ENCODE results near the gene C1orf115. TPM values are rescaled to one million over a fixed set of nuclear protein-coding genes. Genes with fewer than 3 reads are reported as not detected.

Gene C1orf115
- polyA plus RNA-seq, 1 donor (not counting 4 experiments of a cell fraction or from before 2014, with no cell fraction given), result 0.72 TPM

DNA sequence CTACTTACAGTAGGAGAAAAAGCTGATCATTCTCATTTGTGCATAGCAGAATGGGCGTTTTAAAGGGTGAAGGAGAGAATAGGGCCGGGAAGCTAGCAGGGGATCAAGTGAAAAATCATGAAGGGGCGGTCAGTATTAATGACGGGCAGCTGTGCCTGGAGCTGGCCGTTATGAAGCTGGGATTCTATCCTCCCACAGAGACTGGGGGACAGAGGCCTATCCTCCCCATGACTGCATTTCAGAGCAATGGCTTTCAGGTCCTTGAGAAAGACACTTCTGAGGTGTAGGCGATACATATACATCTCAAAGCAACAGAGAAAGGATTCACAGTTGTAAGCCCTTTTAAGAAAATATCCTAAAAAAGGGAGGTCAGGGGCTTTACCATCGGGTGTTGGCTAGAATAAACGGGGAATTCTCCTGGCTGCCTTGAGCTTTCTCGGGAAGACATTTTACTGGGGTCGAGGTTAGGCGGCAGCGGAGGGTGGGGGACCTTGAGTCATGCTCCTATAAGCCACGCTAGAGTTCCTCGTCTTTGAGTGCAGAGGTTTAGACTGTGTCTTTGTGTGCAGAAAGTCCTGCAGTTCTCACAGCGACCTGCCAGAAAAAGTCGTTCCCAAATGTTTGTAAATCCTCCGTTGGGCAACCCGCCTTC lies 57.4 kb downstream of the C1orf115 start:
- peak overlapping the region; percentile 91 for H2AFZ ChIP-seq (ENCODE audit: control insufficient read depth, low read length)
- peak overlapping the region; percentile 84 for H3K4me2 ChIP-seq (ENCODE audit: control insufficient read depth, extremely low read depth, insufficient read depth, low read depth, low read length)
- FAIRE-seq, result no peak
- dilution Hi-C loops (cut with MboI; ENCODE audit: extremely low pct_ligation_motif_present, low sequenced_read_pairs), result no loop called here
- peak; percentile 68 for TF ChIP-seq EZH2 (IDR thresholded peaks at IDR 0.05; ENCODE audit: low read length)
- TF ChIP-seq CTCF (optimal IDR thresholded peaks at IDR 0.05 in 1 of 3, IDR thresholded peaks at IDR 0.05 in 1 of 3, conservative IDR thresholded peaks at IDR 0.05 in 1 of 3; ENCODE audit: extremely low read depth in 1 of 3, insufficient read depth in 2 of 3, low read length in 3 of 3), result no peak
- no peaks in the 10 kb centered on the region for H4K20me1 ChIP-seq (ENCODE audit: control insufficient read depth, extremely low read depth, insufficient read depth, low read length)
- H3K79me2 ChIP-seq (ENCODE audit: control insufficient read depth, insufficient read depth, low read length), result no peaks in the 10 kb centered on the region
- no peak overlapping the region for H3K9ac ChIP-seq (ENCODE audit: control insufficient read depth, extremely low read depth, insufficient read depth, low read length)
- peaks cover 3% of the 10 kb centered on the region for H3K4me1 ChIP-seq (ENCODE audit: control insufficient read depth, extremely low read depth, insufficient read depth, low read length)
- H3K36me3 ChIP-seq (ENCODE audit: control insufficient read depth in 2 of 2, extremely low read depth in 1 of 2, insufficient read depth in 2 of 2, low read length in 2 of 2), result no peaks in the 10 kb centered on the region
- H3K9me3 ChIP-seq (ENCODE audit: control insufficient read depth, low read depth, low read length), result no peaks in the 10 kb centered on the region
- DNase-seq (ENCODE audit: low read depth, low spot score), result no peak
- no peaks in the 10 kb centered on the region for H3K9me1 ChIP-seq (ENCODE audit: control insufficient read depth, extremely low read depth, insufficient read depth, low read length)
- H3K27me3 ChIP-seq (ENCODE audit: control insufficient read depth, extremely low read depth, insufficient read depth, low read length), result no peaks in the 10 kb centered on the region
- no peak overlapping the region for H3K27ac ChIP-seq (ENCODE audit: control insufficient read depth, insufficient read depth, low read length)
- H3K4me3 ChIP-seq (ENCODE audit: control insufficient read depth in 2 of 3, extremely low read depth in 1 of 3, insufficient read depth in 2 of 3, low read depth in 1 of 3, low read length in 3 of 3), result peak overlapping the region; percentile 43 to 69 (median 61)

GRCh38 chr1:220748089-220748934 lies 58.1 kb downstream of the C1orf115 start, which contains the start of gene MTARC2:
Gene MTARC2 (plus strand): TSS chr1:220748322. CDS start chr1:220748532, 210 bp downstream.
- Histone ChIP-seq H3K9me3 (ENCODE audit: control insufficient read depth, low read depth, low read length) (no peaks in the 10 kb centered on the region), H2AFZ (ENCODE audit: control insufficient read depth, low read length) (peak within 1 kb of the TSS; percentile 91), H3K27me3 (ENCODE audit: control insufficient read depth, extremely low read depth, insufficient read depth, low read length) (no peaks in the 10 kb centered on the region), H3K4me2 (ENCODE audit: control insufficient read depth, extremely low read depth, insufficient read depth, low read depth, low read length) (peak within 1 kb of the TSS; percentile 84), H3K4me3 (ENCODE audit: control insufficient read depth in 2 of 3, extremely low read depth in 1 of 3, insufficient read depth in 2 of 3, low read depth in 1 of 3, low read length in 3 of 3) (peak within 1 kb of the TSS; percentile 43 to 69 (median 61)), H3K27ac (ENCODE audit: control insufficient read depth, insufficient read depth, low read length) (no peak within 1 kb of the TSS), H4K20me1 (ENCODE audit: control insufficient read depth, extremely low read depth, insufficient read depth, low read length) (no peaks in the 10 kb centered on the region), H3K9me1 (ENCODE audit: control insufficient read depth, extremely low read depth, insufficient read depth, low read length) (no peaks in the 10 kb centered on the region), H3K36me3 (ENCODE audit: control insufficient read depth in 2 of 2, extremely low read depth in 1 of 2, insufficient read depth in 2 of 2, low read length in 2 of 2) (no peaks in the 10 kb centered on the region), H3K9ac (ENCODE audit: control insufficient read depth, extremely low read depth, insufficient read depth, low read length) (peak within 1 kb of the TSS; percentile 46), H3K4me1 (ENCODE audit: control insufficient read depth, extremely low read depth, insufficient read depth, low read length) (peaks cover 3% of the 10 kb centered on the region), H3K79me2 (ENCODE audit: control insufficient read depth, insufficient read depth, low read length) (no peaks in the 10 kb centered on the region)
- no peak for TF ChIP-seq CTCF (optimal IDR thresholded peaks at IDR 0.05 in 1 of 3, IDR thresholded peaks at IDR 0.05 in 1 of 3, conservative IDR thresholded peaks at IDR 0.05 in 1 of 3; ENCODE audit: extremely low read depth in 1 of 3, insufficient read depth in 2 of 3, low read length in 3 of 3)
- TF ChIP-seq EZH2 (IDR thresholded peaks at IDR 0.05; ENCODE audit: low read length), result peak; percentile 17
- FAIRE-seq (no peak), DNase-seq (ENCODE audit: low read depth, low spot score) (no peak)
- dilution Hi-C loops (cut with MboI; ENCODE audit: extremely low pct_ligation_motif_present, low sequenced_read_pairs), result no loop called here

Other genes starting within 250 kb of the C1orf115 start
- gene MARK1, start 162.2 kb upstream of the C1orf115 start, polyA plus RNA-seq, result 6.1 to 11.3 TPM (median 8.4 TPM) in 3 replicates
- gene MTARC2, start 58.0 kb downstream of the C1orf115 start, polyA plus RNA-seq, result 0.43 to 0.75 TPM (median 0.73 TPM) in 3 replicates
- 0.68 to 2.1 TPM (median 2.1 TPM) in 3 replicates for gene MTARC1, start 96.5 kb downstream of the C1orf115 start, polyA plus RNA-seq
- gene HLX, start 189.1 kb downstream of the C1orf115 start, polyA plus RNA-seq, result not detected in 3 replicates

Measured in keratinocyte (primary cell).